PC-9 (cell line): ENCODE data around the gene MESP2.

Experiments used
- EZH2 ChIP-seq: fragments of 200-600 bp; sonication (generic); IDR thresholded peaks from 2 replicates; pipeline ENCODE4 v1.8.0; 2017; ENCODE audit warnings: antibody characterized with exemption, low read depth
- TF ChIP-seq, protein P1 (sequence below): fragments of 200-600 bp; sonication (generic); conservative IDR thresholded peaks from 2 replicates; pipeline ENCODE4 v1.6.1; 2017; ENCODE audit warnings: mixed run types, antibody characterized with exemption, mild to moderate bottlenecking, moderate library complexity

DNA sequence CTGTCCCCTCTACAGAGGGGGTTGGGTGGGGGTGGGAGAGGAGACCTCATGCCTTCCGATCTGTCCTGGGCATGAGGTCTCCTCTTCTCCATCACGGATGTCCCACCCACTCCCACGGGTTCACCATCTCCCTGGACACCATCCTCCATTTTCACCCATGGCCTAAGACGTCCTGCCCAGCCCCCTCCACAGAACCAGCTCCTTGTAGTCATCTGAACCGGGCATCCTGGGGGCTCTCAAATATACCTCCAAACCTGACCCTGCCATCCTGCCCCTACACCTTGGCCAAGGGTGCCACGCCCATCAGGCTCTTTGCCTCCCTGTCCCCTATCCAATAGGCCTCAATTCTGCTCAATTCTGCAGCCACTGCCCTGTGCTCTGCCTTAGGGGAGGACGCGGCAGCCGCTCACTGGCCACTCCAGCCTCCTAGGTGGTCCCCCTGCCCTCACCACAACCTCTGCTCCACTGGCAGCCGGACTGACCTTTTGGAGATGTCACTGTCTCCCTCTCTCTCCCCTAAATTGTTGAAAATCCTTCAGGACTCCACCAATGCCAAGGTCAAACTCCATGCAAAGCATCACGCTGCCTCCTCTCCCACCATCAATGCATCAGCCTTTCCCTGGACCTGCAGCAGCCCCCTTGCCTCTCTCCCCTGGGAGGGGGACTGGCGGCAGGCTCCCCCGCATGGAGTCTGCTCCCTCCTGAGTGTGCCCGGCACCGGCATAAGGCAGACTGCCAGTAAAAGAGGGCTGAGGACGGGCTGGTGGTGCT, 47.9 kb downstream of the MESP2 start:
- no peak for TF ChIP-seq EZH2
- TF ChIP-seq, protein P1, sequence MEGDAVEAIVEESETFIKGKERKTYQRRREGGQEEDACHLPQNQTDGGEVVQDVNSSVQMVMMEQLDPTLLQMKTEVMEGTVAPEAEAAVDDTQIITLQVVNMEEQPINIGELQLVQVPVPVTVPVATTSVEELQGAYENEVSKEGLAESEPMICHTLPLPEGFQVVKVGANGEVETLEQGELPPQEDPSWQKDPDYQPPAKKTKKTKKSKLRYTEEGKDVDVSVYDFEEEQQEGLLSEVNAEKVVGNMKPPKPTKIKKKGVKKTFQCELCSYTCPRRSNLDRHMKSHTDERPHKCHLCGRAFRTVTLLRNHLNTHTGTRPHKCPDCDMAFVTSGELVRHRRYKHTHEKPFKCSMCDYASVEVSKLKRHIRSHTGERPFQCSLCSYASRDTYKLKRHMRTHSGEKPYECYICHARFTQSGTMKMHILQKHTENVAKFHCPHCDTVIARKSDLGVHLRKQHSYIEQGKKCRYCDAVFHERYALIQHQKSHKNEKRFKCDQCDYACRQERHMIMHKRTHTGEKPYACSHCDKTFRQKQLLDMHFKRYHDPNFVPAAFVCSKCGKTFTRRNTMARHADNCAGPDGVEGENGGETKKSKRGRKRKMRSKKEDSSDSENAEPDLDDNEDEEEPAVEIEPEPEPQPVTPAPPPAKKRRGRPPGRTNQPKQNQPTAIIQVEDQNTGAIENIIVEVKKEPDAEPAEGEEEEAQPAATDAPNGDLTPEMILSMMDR = no peak
